ENCODE data around the gene IRX1. TPM values are rescaled to one million over a fixed set of nuclear protein-coding genes. Genes with fewer than 3 reads are reported as not detected.

IRX1 gene
- polyA plus RNA-seq, 1 of the 3 experiments (the other 2 are of a cell fraction): not detected

GRCh38 chr5:3612591-3613042, 17.0 kb downstream of the IRX1 start:
- no peaks in the 10 kb centered on the region for H4K20me1 ChIP-seq (ENCODE audit: insufficient read depth)
- no peaks in the 10 kb centered on the region for H3K36me3 ChIP-seq (replicated peaks in 1 of 2; ENCODE audit: control insufficient read depth in 1 of 2, insufficient read depth in 2 of 2, low read length in 1 of 2)
- TF ChIP-seq CTCF (IDR thresholded peaks at IDR 0.05): no peak
- TF ChIP-seq USF1 (IDR thresholded peaks at IDR 0.05; ENCODE audit: borderline replicate concordance, low read depth): no peak
- TF ChIP-seq, protein P1, sequence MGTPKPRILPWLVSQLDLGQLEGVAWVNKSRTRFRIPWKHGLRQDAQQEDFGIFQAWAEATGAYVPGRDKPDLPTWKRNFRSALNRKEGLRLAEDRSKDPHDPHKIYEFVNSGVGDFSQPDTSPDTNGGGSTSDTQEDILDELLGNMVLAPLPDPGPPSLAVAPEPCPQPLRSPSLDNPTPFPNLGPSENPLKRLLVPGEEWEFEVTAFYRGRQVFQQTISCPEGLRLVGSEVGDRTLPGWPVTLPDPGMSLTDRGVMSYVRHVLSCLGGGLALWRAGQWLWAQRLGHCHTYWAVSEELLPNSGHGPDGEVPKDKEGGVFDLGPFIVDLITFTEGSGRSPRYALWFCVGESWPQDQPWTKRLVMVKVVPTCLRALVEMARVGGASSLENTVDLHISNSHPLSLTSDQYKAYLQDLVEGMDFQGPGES (IDR thresholded peaks at IDR 0.05; ENCODE audit: low read depth, low read length): no peak
- no peak for TF ChIP-seq RXRA (IDR thresholded peaks at IDR 0.05; ENCODE audit: borderline replicate concordance, low read depth)
- TF ChIP-seq USF2 (IDR thresholded peaks at IDR 0.05; ENCODE audit: borderline replicate concordance, low read depth, low read length): no peak
- TF ChIP-seq RFX5 (IDR thresholded peaks at IDR 0.05; ENCODE audit: low read length): no peak
- TF ChIP-seq MAX (IDR thresholded peaks at IDR 0.05; ENCODE audit: low read depth): no peak
- no peak for TF ChIP-seq JUND (IDR thresholded peaks at IDR 0.05)
- no peak for TF ChIP-seq MEF2A (IDR thresholded peaks at IDR 0.05; ENCODE audit: borderline replicate concordance, low read depth)
- TF ChIP-seq GABPA (IDR thresholded peaks at IDR 0.05; ENCODE audit: low read depth): no peak
- TF ChIP-seq YY1 (IDR thresholded peaks at IDR 0.05; ENCODE audit: low read depth): no peak
- no peak for TF ChIP-seq SMC3 (IDR thresholded peaks at IDR 0.05; ENCODE audit: low read depth, low read length)
- TF ChIP-seq NFIC (IDR thresholded peaks at IDR 0.05; ENCODE audit: borderline replicate concordance): no peak
- no peak for TF ChIP-seq ELF1 (IDR thresholded peaks at IDR 0.05)
- H3K4me3 ChIP-seq (ENCODE audit: low read depth in 2 of 2, low read length in 1 of 2): no peak overlapping the region
- H3K79me2 ChIP-seq (ENCODE audit: insufficient read depth): no peaks in the 10 kb centered on the region
- H3K27ac ChIP-seq (ENCODE audit: low read depth in 2 of 2, low read length in 1 of 2): no peak overlapping the region
- 9% methylated on average over 5 of the region's 5 CpGs for WGBS (ENCODE audit: low lambda C conversion rate)
- H3K4me1 ChIP-seq (ENCODE audit: control insufficient read depth in 1 of 2, insufficient read depth in 2 of 2, low read depth in 1 of 2, low read length in 1 of 2): no peaks in the 10 kb centered on the region
- H3F3A ChIP-seq (replicated peaks; ENCODE audit: insufficient read depth): no peaks in the 10 kb centered on the region
- CTCF ChIA-PET: no interaction called here
- no peak overlapping the region for H3K9ac ChIP-seq
- no peak overlapping the region for H3K4me2 ChIP-seq
- H2AFZ ChIP-seq (ENCODE audit: low read depth): no peak overlapping the region
- peaks cover 9% of the 10 kb centered on the region; the same call in 1 of the 2 replicates for H3K27me3 ChIP-seq (ENCODE audit: insufficient read depth)
- POLR2A ChIA-PET: no interaction called here
- H3K9me2 ChIP-seq: no peaks in the 10 kb centered on the region
- no peaks in the 10 kb centered on the region for H3K9me3 ChIP-seq
- DNase-seq: no peak

DNA sequence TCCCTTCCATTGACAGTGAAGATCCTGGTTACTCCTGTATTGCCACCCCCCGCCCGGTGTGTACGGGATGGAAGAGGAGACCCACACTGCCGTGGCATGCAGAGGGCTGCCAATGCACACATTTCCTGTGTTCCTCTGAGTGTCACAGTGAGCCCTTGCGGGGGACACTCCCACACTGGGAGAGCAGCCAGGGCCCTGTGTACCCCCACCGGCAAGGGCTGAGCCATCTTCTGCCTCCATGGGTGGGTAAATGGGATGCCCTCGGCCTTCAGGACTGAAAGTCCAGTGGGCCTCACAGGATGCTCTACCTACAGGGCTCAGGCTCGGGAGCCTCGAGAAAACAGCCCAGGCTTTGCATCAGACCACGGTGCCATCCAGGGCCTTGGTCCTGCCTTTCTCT, 18.1 kb downstream of the IRX1 start:
- POLR2A ChIA-PET: no interaction called here
- H3K79me2 ChIP-seq (ENCODE audit: insufficient read depth): no peaks in the 10 kb centered on the region
- H4K20me1 ChIP-seq (ENCODE audit: insufficient read depth): no peaks in the 10 kb centered on the region
- H3K36me3 ChIP-seq (replicated peaks in 1 of 2; ENCODE audit: control insufficient read depth in 1 of 2, insufficient read depth in 2 of 2, low read length in 1 of 2): no peaks in the 10 kb centered on the region
- H2AFZ ChIP-seq (ENCODE audit: low read depth): no peak overlapping the region
- H3K9me2 ChIP-seq: no peaks in the 10 kb centered on the region
- H3K4me2 ChIP-seq: no peak overlapping the region
- H3K4me3 ChIP-seq (ENCODE audit: low read depth in 2 of 2, low read length in 1 of 2): no peak overlapping the region
- H3K4me1 ChIP-seq (ENCODE audit: control insufficient read depth in 1 of 2, insufficient read depth in 2 of 2, low read depth in 1 of 2, low read length in 1 of 2): no peaks in the 10 kb centered on the region
- DNase-seq: no peak
- peaks cover 5% of the 10 kb centered on the region; the same call in 1 of the 2 replicates for H3K27me3 ChIP-seq (ENCODE audit: insufficient read depth)
- no peaks in the 10 kb centered on the region for H3F3A ChIP-seq (replicated peaks; ENCODE audit: insufficient read depth)
- CTCF ChIA-PET: no interaction called here
- TF ChIP-seq RFX5 (IDR thresholded peaks at IDR 0.05; ENCODE audit: low read length): no peak
- TF ChIP-seq POLR2AphosphoS5 (IDR thresholded peaks at IDR 0.05; ENCODE audit: low read depth, low read length): no peak
- TF ChIP-seq SIN3A (IDR thresholded peaks at IDR 0.05; ENCODE audit: borderline replicate concordance, low read depth, low read length): no peak
- no peak for TF ChIP-seq EP300 (IDR thresholded peaks at IDR 0.05; ENCODE audit: borderline replicate concordance in 1 of 2, low read depth in 1 of 2, low read length in 1 of 2)
- no peak for TF ChIP-seq TCF12 (IDR thresholded peaks at IDR 0.05)
- TF ChIP-seq RCOR1 (IDR thresholded peaks at IDR 0.05; ENCODE audit: low read length): no peak
- no peak overlapping the region for H3K27ac ChIP-seq (ENCODE audit: low read depth in 2 of 2, low read length in 1 of 2)
- H3K9ac ChIP-seq: no peak overlapping the region
- no peaks in the 10 kb centered on the region for H3K9me3 ChIP-seq
- WGBS (ENCODE audit: low lambda C conversion rate): 2% methylated on average over 6 of the region's 10 CpGs
